Smooth muscle cell (in vitro differentiated cells): Measurements from ENCODE around the gene C9orf72. TPM values are rescaled to one million over a fixed set of nuclear protein-coding genes. Genes with fewer than 3 reads are reported as not detected.

Source experiments
- DNase-seq: peaks from one replicate; lab custom pipeline; 2025; ENCODE audit not compliant: unreplicated experiment; lab: John Stamatoyannopoulos, UW
- H2AFZ ChIP-seq: fragments of 200-600 bp; sonication (generic); 2 replicates; pipeline ENCODE4 v1.6.0; 2016; ENCODE audit warnings: antibody characterized with exemption, low read depth, mild to moderate bottlenecking
- H3F3A ChIP-seq: fragments of 200-600 bp; sonication (generic); 2 replicates; pipeline ENCODE4 v1.6.0; 2017; ENCODE audit warnings: antibody characterized with exemption, low read depth
- H3K27ac ChIP-seq: fragments of 200-600 bp; sonication (generic); 2 replicates; pipeline ENCODE4 v1.5.1; 2016; ENCODE audit warnings: low read depth, mild to moderate bottlenecking
- H3K27me3 ChIP-seq: fragments of 200-600 bp; sonication (generic); 2 replicates; pipeline ENCODE4 v1.6.1; 2016; ENCODE audit warnings: low read depth, mild to moderate bottlenecking
- H3K36me3 ChIP-seq: fragments of 200-600 bp; sonication (generic); 2 replicates; pipeline ENCODE4 v1.5.1; 2016; ENCODE audit warnings: low read depth
- H3K4me1 ChIP-seq: fragments of 200-600 bp; sonication (generic); 2 replicates; pipeline ENCODE4 v1.5.1; 2016; ENCODE audit warnings: low read depth
- H3K4me2 ChIP-seq: fragments of 200-600 bp; sonication (generic); 2 replicates; pipeline ENCODE4 v1.6.0; 2016; ENCODE audit warnings: mild to moderate bottlenecking
- H3K4me3 ChIP-seq: fragments of 200-600 bp; sonication (generic); 2 replicates; pipeline ENCODE4 v1.5.1; 2016; ENCODE audit warnings: mild to moderate bottlenecking
- H3K79me2 ChIP-seq: fragments of 200-600 bp; sonication (generic); 2 replicates; pipeline ENCODE4 v1.6.0; 2016; ENCODE audit warnings: low read depth, mild to moderate bottlenecking
- H3K9ac ChIP-seq: fragments of 200-600 bp; sonication (generic); 2 replicates; pipeline ENCODE4 v1.6.0; 2016; ENCODE audit warnings: low read depth
- H3K9me3 ChIP-seq: fragments of 200-600 bp; sonication (generic); replicated peaks from 2 replicates; pipeline ENCODE4 v1.5.1; 2016; ENCODE audit warnings: low read depth
- H4K20me1 ChIP-seq: fragments of 200-600 bp; sonication (generic); 2 replicates; pipeline ENCODE4 v1.6.0; 2016; ENCODE audit warnings: low read depth
- CTCF ChIP-seq: fragments of 200-600 bp; sonication (generic); IDR thresholded peaks from 2 replicates; pipeline ENCODE4 v1.5.1; 2017; ENCODE audit warnings: borderline replicate concordance, mild to moderate bottlenecking, antibody characterized with exemption; ENCODE audit not compliant: insufficient read depth, poor library complexity, severe bottlenecking
- WGBS: methylation state at CpG from one replicate; pipeline ENCODE4 v1.1.7; 2016; ENCODE audit warnings: low lambda C conversion rate; 5-methylcytosine and 5-hydroxymethylcytosine counted together
- polyA plus RNA-seq: library from polyadenylated mRNA; unstranded; fragments of >200 nt; fragmentation: Nextera tagmentation; extraction: Ambion mirVana; gene quantifications from 2 replicates; pipeline ENCODE4 v1.2.1, GENCODE V29; 2016
- total RNA-seq: library from RNA; depleted of rRNA; stranded (reverse); fragments of >200 nt; gene quantifications from 2 replicates; pipeline ENCODE4 v1.2.3, GENCODE V29; 2014

Gene C9orf72
- total and polyA plus RNA-seq, 2 experiments from 2014 or later, result 8.2 to 12.5 TPM

GRCh38 chr9:27533311-27533710 is 40.0 kb downstream of the C9orf72 start:
- H3K4me2 ChIP-seq, result no peak overlapping the region
- H3K27me3 ChIP-seq, result no peaks in the 10 kb centered on the region
- H3K9ac ChIP-seq, result no peak overlapping the region
- no peaks in the 10 kb centered on the region for H3K4me1 ChIP-seq
- H3K79me2 ChIP-seq, result no peaks in the 10 kb centered on the region
- WGBS, result 91% methylated on average over 1 of the region's 1 CpG
- H3K4me3 ChIP-seq, result no peak overlapping the region
- H3K9me3 ChIP-seq, result no peaks in the 10 kb centered on the region
- no peak overlapping the region for H3K27ac ChIP-seq
- H4K20me1 ChIP-seq, result no peaks in the 10 kb centered on the region
- no peak overlapping the region for H2AFZ ChIP-seq
- H3F3A ChIP-seq, result no peaks in the 10 kb centered on the region
- DNase-seq, result no peak
- no peak for TF ChIP-seq CTCF
- H3K36me3 ChIP-seq, result no peaks in the 10 kb centered on the region

GRCh38 chr9:27532046-27532445 is 41.2 kb downstream of the C9orf72 start:
- Histone ChIP-seq H3K4me1 (peaks cover 8% of the 10 kb centered on the region), H3K9me3 (no peaks in the 10 kb centered on the region), H3K36me3 (no peaks in the 10 kb centered on the region), H4K20me1 (no peaks in the 10 kb centered on the region), H3K4me2 (no peak overlapping the region), H3K27ac (no peak overlapping the region), H3K27me3 (no peaks in the 10 kb centered on the region), H2AFZ (no peak overlapping the region), H3K9ac (no peak overlapping the region), H3F3A (no peaks in the 10 kb centered on the region), H3K79me2 (no peaks in the 10 kb centered on the region), H3K4me3 (no peak overlapping the region)
- 80% methylated on average over 1 of the region's 1 CpG for WGBS
- no peak for TF ChIP-seq CTCF
- no peak for DNase-seq

- H3F3A ChIP-seq, result no peaks in the 10 kb centered on the region
- no peaks in the 10 kb centered on the region for H3K79me2 ChIP-seq
- H3K4me2 ChIP-seq, result no peak overlapping the region
- H4K20me1 ChIP-seq, result no peaks in the 10 kb centered on the region
- no peak overlapping the region for H3K9ac ChIP-seq
- no peak overlapping the region for H2AFZ ChIP-seq
- H3K9me3 ChIP-seq, result no peaks in the 10 kb centered on the region
- no peak overlapping the region for H3K4me3 ChIP-seq
- TF ChIP-seq CTCF, result no peak
- peaks cover 10% of the 10 kb centered on the region for H3K4me1 ChIP-seq
- H3K36me3 ChIP-seq, result no peaks in the 10 kb centered on the region
- no peak for DNase-seq
- no peak overlapping the region for H3K27ac ChIP-seq
- WGBS, result 79% methylated on average over 4 of the region's 4 CpGs
- no peaks in the 10 kb centered on the region for H3K27me3 ChIP-seq
Observed at GRCh38 chr9:27530915-27531755, 42.1 kb downstream of the C9orf72 start.
